ENCODE measurements around the gene CLN6.

GRCh38 chr15:68227643-68228142, 1.8 kb downstream of the CLN6 start:
- TF ChIP-seq, protein P1, sequence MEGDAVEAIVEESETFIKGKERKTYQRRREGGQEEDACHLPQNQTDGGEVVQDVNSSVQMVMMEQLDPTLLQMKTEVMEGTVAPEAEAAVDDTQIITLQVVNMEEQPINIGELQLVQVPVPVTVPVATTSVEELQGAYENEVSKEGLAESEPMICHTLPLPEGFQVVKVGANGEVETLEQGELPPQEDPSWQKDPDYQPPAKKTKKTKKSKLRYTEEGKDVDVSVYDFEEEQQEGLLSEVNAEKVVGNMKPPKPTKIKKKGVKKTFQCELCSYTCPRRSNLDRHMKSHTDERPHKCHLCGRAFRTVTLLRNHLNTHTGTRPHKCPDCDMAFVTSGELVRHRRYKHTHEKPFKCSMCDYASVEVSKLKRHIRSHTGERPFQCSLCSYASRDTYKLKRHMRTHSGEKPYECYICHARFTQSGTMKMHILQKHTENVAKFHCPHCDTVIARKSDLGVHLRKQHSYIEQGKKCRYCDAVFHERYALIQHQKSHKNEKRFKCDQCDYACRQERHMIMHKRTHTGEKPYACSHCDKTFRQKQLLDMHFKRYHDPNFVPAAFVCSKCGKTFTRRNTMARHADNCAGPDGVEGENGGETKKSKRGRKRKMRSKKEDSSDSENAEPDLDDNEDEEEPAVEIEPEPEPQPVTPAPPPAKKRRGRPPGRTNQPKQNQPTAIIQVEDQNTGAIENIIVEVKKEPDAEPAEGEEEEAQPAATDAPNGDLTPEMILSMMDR (conservative IDR thresholded peaks at IDR 0.05; ENCODE audit: low read length) = no peak
- no peak for TF ChIP-seq EZH2phosphoT487 (IDR thresholded peaks at IDR 0.05; ENCODE audit: borderline replicate concordance)
